Hematopoietic multipotent progenitor cell treated with erythropoietin and hydrocortisone succinate and interleukin-3 and kit ligand, for 4 days (in vitro differentiated cells): ENCODE data around the gene P2RX1.

Experiments
- DNase-seq: peaks from one replicate; pipeline ENCODE4 v3.0.0-alpha.2; 2015

The P2RX1 gene

GRCh38 chr17:3852561-3852960 lies 63.7 kb downstream of the P2RX1 start:
- DNase-seq, result no peak

DNA sequence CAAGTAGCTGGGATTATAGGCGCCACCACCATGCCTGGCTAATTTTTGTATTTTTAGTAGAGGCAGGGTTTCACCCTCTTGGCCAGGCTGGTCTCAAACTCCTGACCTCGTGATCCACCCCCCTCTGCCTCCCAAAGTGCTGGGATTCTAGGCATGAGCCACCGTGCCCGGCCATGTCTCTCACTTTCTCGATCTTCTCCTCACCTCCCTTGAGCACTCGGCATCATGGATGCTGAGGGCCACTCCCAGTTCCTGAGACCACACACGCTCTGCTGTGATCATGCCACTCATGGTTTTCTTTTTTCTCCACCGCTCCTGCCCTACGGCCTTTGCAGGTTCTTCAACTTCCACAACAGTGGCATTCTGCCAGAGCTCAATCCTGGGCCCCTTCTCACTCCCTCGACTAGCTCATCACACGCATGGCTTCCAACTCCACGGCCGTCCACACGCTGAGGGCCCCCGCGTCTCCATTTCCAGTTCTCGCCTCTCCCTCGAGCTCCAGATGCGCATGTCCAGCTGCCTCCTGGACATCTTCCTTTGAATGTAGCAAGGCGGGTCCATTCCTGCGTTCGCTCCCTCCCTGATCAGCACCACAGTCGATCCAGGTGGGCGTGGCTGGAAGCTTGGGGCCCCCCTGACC lies 64.7 kb downstream of the P2RX1 start:
- no peak for DNase-seq

GRCh38 chr17:3848229-3848835 lies 67.9 kb downstream of the P2RX1 start:
- DNase-seq, result no peak

DNA sequence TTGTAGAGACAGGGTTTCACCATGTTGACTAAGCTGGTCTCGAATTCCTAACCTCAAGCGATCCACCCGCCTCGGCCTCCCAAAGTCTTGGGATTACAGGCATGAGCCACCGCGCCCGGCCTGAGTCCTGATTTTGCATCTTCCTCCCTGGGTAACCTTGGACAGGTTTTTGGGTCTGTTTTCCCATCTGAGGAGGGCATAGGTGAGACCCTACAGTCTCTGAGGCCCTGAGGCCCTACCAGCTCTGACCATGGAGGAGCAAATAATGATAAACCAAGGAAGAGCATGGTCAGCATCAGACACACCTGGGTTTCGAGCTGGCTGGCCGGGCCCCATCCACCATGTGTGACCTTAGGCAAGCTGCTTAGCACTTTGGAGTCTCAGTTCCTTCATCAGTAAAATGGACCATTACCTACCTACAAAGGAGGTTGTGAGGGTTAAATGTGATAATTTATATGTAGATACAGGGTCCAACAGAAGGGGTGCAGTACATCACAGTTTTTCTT lies 69.0 kb downstream of the P2RX1 start:
- DNase-seq, result no peak
